H1 (cell line): Measurements from ENCODE around the gene LOXHD1. TPM values are rescaled to one million over a fixed set of nuclear protein-coding genes. Genes with fewer than 3 reads are reported as not detected.

ENCODE experiments used
- GABPA ChIP-seq: IDR thresholded peaks from 2 replicates; pipeline ENCODE4 v1.6.1; 2011; ENCODE audit warnings: mild to moderate bottlenecking, low read length, moderate library complexity, borderline replicate concordance; ENCODE audit not compliant: insufficient read depth
- JUND ChIP-seq: IDR thresholded peaks from 2 replicates; pipeline ENCODE4 v1.6.1; 2011; ENCODE audit warnings: mild to moderate bottlenecking, improper control_type of control experiment, low read length
- MAX ChIP-seq: IDR thresholded peaks from 2 replicates; pipeline ENCODE4 v1.6.1; 2012; ENCODE audit warnings: inconsistent platforms
- polyA plus RNA-seq, 7 experiments: library from polyadenylated mRNA; depleted of rRNA in 3 of 7; stranded (reverse) in 5 of 7; unstranded in 2 of 7; fragments of >200 nt in 5 of 7; fragments of 200-250 nt in 2 of 7; gene quantifications; 1 replicate in 5 of 7; 2 replicates in 1 of 7; 4 replicates in 1 of 7; pipeline versions ENCODE4 v1.2.1 to v1.2.3, GENCODE V29; 2011 to 2013; ENCODE audit warnings: missing spikeins in 2 of 7, mixed read lengths in 2 of 7
- total RNA-seq: library from RNA; stranded (reverse); fragmentation: NEBNext Ultra II Directional; extraction: Animal tissue kit (Norgen Biotek cat#: 25700); gene quantifications from 2 replicates; pipeline ENCODE4 v1.2.1, GENCODE V29; 2021

LOXHD1 gene
- total and polyA plus RNA-seq, 2 of the 8 experiments (the other 6 are each of a cell fraction or from before 2014, with no cell fraction given) = 0.02 TPM; not detected in 1

GRCh38 chr18:46623541-46623940 is 33.5 kb downstream of the LOXHD1 start (continued):
- TF ChIP-seq MAX (no peak), GABPA (no peak), JUND (no peak)
